ENCODE measurements around the gene RCSD1. TPM values are rescaled to one million over a fixed set of nuclear protein-coding genes. Genes with fewer than 3 reads are reported as not detected.

The RCSD1 gene
- total RNA-seq, 1 donor from 2014 or later = 0.98 TPM

- DNase-seq (ENCODE audit: low read depth) (no peak), FAIRE-seq (no peak)
- Histone ChIP-seq H3K9ac (ENCODE audit: low read length) (no peak overlapping the region), H3K9me3 (ENCODE audit: insufficient read depth, low read depth, low read length) (no peaks in the 10 kb centered on the region), H3K4me2 (ENCODE audit: low read length) (no peak overlapping the region), H4K20me1 (ENCODE audit: insufficient read depth, low read length) (no peaks in the 10 kb centered on the region), H3K4me3 (ENCODE audit: insufficient read depth, low read depth, low read length) (no peak overlapping the region), H3K36me3 (ENCODE audit: insufficient read depth, low read length) (no peaks in the 10 kb centered on the region), H3K4me1 (ENCODE audit: insufficient read depth, low read length) (no peaks in the 10 kb centered on the region), H3K27me3 (ENCODE audit: insufficient read depth, low read length) (no peaks in the 10 kb centered on the region), H3K79me2 (ENCODE audit: insufficient read depth, low read length) (no peaks in the 10 kb centered on the region), H3K27ac (ENCODE audit: low read depth, low read length) (no peak overlapping the region), H2AFZ (ENCODE audit: low read depth, low read length) (no peak overlapping the region)
- H3K4me3 Mint-ChIP-seq (ENCODE audit: unreplicated experiment) = no peak overlapping the region
- H3K9me3 Mint-ChIP-seq (ENCODE audit: unreplicated experiment) = no peaks in the 10 kb centered on the region
- H3K36me3 Mint-ChIP-seq (ENCODE audit: low read depth, unreplicated experiment) = no peaks in the 10 kb centered on the region
- H3K27ac Mint-ChIP-seq (ENCODE audit: unreplicated experiment) = no peak overlapping the region
- TF ChIP-seq, protein P1, sequence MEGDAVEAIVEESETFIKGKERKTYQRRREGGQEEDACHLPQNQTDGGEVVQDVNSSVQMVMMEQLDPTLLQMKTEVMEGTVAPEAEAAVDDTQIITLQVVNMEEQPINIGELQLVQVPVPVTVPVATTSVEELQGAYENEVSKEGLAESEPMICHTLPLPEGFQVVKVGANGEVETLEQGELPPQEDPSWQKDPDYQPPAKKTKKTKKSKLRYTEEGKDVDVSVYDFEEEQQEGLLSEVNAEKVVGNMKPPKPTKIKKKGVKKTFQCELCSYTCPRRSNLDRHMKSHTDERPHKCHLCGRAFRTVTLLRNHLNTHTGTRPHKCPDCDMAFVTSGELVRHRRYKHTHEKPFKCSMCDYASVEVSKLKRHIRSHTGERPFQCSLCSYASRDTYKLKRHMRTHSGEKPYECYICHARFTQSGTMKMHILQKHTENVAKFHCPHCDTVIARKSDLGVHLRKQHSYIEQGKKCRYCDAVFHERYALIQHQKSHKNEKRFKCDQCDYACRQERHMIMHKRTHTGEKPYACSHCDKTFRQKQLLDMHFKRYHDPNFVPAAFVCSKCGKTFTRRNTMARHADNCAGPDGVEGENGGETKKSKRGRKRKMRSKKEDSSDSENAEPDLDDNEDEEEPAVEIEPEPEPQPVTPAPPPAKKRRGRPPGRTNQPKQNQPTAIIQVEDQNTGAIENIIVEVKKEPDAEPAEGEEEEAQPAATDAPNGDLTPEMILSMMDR (IDR thresholded peaks at IDR 0.05; ENCODE audit: insufficient read depth, low read depth, low read length) = no peak
- no peak for TF ChIP-seq EZH2 (IDR thresholded peaks at IDR 0.05; ENCODE audit: insufficient read depth, low read length)
- peaks cover 3% of the 10 kb centered on the region for H3K27me3 Mint-ChIP-seq (ENCODE audit: low read depth, unreplicated experiment)
- H3K4me1 Mint-ChIP-seq (ENCODE audit: low read depth, unreplicated experiment) = peaks cover 21% of the 10 kb centered on the region
Measured at GRCh38 chr1:167654975-167655575, 25.0 kb downstream of the RCSD1 start.

- H4K20me1 ChIP-seq (ENCODE audit: insufficient read depth, low read length) = no peaks in the 10 kb centered on the region
- no peaks in the 10 kb centered on the region for H3K27me3 ChIP-seq (ENCODE audit: insufficient read depth, low read length)
- Mint-ChIP-seq H3K36me3 (ENCODE audit: low read depth, unreplicated experiment) (no peaks in the 10 kb centered on the region), H3K9me3 (ENCODE audit: unreplicated experiment) (no peaks in the 10 kb centered on the region), H3K4me3 (ENCODE audit: unreplicated experiment) (no peak overlapping the region), H3K27ac (ENCODE audit: unreplicated experiment) (no peak overlapping the region), H3K4me1 (ENCODE audit: low read depth, unreplicated experiment) (peaks cover 19% of the 10 kb centered on the region), H3K27me3 (ENCODE audit: low read depth, unreplicated experiment) (no peaks in the 10 kb centered on the region)
- FAIRE-seq (no peak), DNase-seq (ENCODE audit: low read depth) (no peak)
- H3K4me1 ChIP-seq (ENCODE audit: insufficient read depth, low read length) = peaks cover under 1% of the 10 kb centered on the region
- no peak overlapping the region for H3K4me2 ChIP-seq (ENCODE audit: low read length)
- no peak overlapping the region for H3K27ac ChIP-seq (ENCODE audit: low read depth, low read length)
- no peaks in the 10 kb centered on the region for H3K36me3 ChIP-seq (ENCODE audit: insufficient read depth, low read length)
- no peak overlapping the region for H3K4me3 ChIP-seq (ENCODE audit: insufficient read depth, low read depth, low read length)
- no peak for TF ChIP-seq EZH2 (IDR thresholded peaks at IDR 0.05; ENCODE audit: insufficient read depth, low read length)
- TF ChIP-seq, protein P1 (IDR thresholded peaks at IDR 0.05; ENCODE audit: insufficient read depth, low read depth, low read length) = no peak
- no peak overlapping the region for H2AFZ ChIP-seq (ENCODE audit: low read depth, low read length)
- no peak overlapping the region for H3K9ac ChIP-seq (ENCODE audit: low read length)
- H3K9me3 ChIP-seq (ENCODE audit: insufficient read depth, low read depth, low read length) = no peaks in the 10 kb centered on the region
- no peaks in the 10 kb centered on the region for H3K79me2 ChIP-seq (ENCODE audit: insufficient read depth, low read length)
Measured at GRCh38 chr1:167656657-167657056, 26.6 kb downstream of the RCSD1 start.

GRCh38 chr1:167658574-167659328, 28.7 kb downstream of the RCSD1 start:
- no peak overlapping the region for H3K9ac ChIP-seq (ENCODE audit: low read length)
- H3K36me3 ChIP-seq (ENCODE audit: insufficient read depth, low read length) = no peaks in the 10 kb centered on the region
- peaks cover 36% of the 10 kb centered on the region for H3K4me1 Mint-ChIP-seq (ENCODE audit: low read depth, unreplicated experiment)
- no peak overlapping the region for H3K4me3 ChIP-seq (ENCODE audit: insufficient read depth, low read depth, low read length)
- no peaks in the 10 kb centered on the region for H3K9me3 Mint-ChIP-seq (ENCODE audit: unreplicated experiment)
- H3K9me3 ChIP-seq (ENCODE audit: insufficient read depth, low read depth, low read length) = no peaks in the 10 kb centered on the region
- TF ChIP-seq EZH2 (IDR thresholded peaks at IDR 0.05; ENCODE audit: insufficient read depth, low read length) = no peak
- TF ChIP-seq, protein P1 (IDR thresholded peaks at IDR 0.05; ENCODE audit: insufficient read depth, low read depth, low read length) = no peak
- no peaks in the 10 kb centered on the region for H3K79me2 ChIP-seq (ENCODE audit: insufficient read depth, low read length)
- H3K27ac ChIP-seq (ENCODE audit: low read depth, low read length) = no peak overlapping the region
- H3K27me3 ChIP-seq (ENCODE audit: insufficient read depth, low read length) = no peaks in the 10 kb centered on the region
- DNase-seq (ENCODE audit: low read depth) (no peak), FAIRE-seq (no peak)
- no peak overlapping the region for H2AFZ ChIP-seq (ENCODE audit: low read depth, low read length)
- no peaks in the 10 kb centered on the region for H3K36me3 Mint-ChIP-seq (ENCODE audit: low read depth, unreplicated experiment)
- H3K27me3 Mint-ChIP-seq (ENCODE audit: low read depth, unreplicated experiment) = no peaks in the 10 kb centered on the region
- H3K27ac Mint-ChIP-seq (ENCODE audit: unreplicated experiment) = no peak overlapping the region
- H4K20me1 ChIP-seq (ENCODE audit: insufficient read depth, low read length) = no peaks in the 10 kb centered on the region
- H3K4me2 ChIP-seq (ENCODE audit: low read length) = no peak overlapping the region
- H3K4me3 Mint-ChIP-seq (ENCODE audit: unreplicated experiment) = no peak overlapping the region
- peaks cover 9% of the 10 kb centered on the region for H3K4me1 ChIP-seq (ENCODE audit: insufficient read depth, low read length)

Measured in astrocyte (in vitro differentiated cells and primary cell).